SU-DHL-6 (cell line): Measurements from ENCODE around the gene BRSK1.

Experiments used
- CTCF ChIP-seq: fragments of 200-600 bp; sonication (generic); IDR thresholded peaks from one replicate; pipeline ENCODE4 v1.5.1; 2017; ENCODE audit warnings: antibody characterized with exemption, mild to moderate bottlenecking, low read length, moderate library complexity; ENCODE audit not compliant: insufficient read depth, poor library complexity, severe bottlenecking
- EZH2phosphoT487 ChIP-seq: fragments of 200-600 bp; sonication (generic), shearing (Covaris generic); conservative IDR thresholded peaks from 2 replicates; pipeline ENCODE4 v1.6.1; 2018; ENCODE audit warnings: mild to moderate bottlenecking, antibody characterized with exemption, low read length, moderate library complexity, mixed read lengths

- TF ChIP-seq CTCF = no peak
- TF ChIP-seq EZH2phosphoT487 = no peak
Observed at GRCh38 chr19:55305491-55305890, 21.7 kb downstream of the BRSK1 start.
